ENCODE data around the gene CLSTN1. TPM values are rescaled to one million over a fixed set of nuclear protein-coding genes. Genes with fewer than 3 reads are reported as not detected.

The CLSTN1 gene
- total RNA-seq, 1 experiment from 2014 or later: 100 TPM

- Histone ChIP-seq H3K23ac (ENCODE audit: insufficient read length, low read depth, low read length) (no peak overlapping the region), H2BK20ac (ENCODE audit: low read depth, low read length, poor library complexity, severe bottlenecking) (no peak overlapping the region), H3K27ac (ENCODE audit: insufficient read length, low read depth, low read length) (no peak overlapping the region), H3K79me2 (ENCODE audit: insufficient read depth, low read length) (no peaks in the 10 kb centered on the region), H2AFZ (ENCODE audit: low read length) (no peak overlapping the region), H3K18ac (ENCODE audit: insufficient read length, low read depth, low read length) (no peak overlapping the region), H2BK15ac (ENCODE audit: low read depth, low read length) (no peak overlapping the region), H4K8ac (replicated peaks; ENCODE audit: insufficient read length, low read depth, low read length) (no peak overlapping the region), H2BK12ac (ENCODE audit: insufficient read length, low read depth, low read length) (no peak overlapping the region), H2BK120ac (ENCODE audit: low read depth, low read length, poor library complexity, severe bottlenecking) (no peak overlapping the region), H3K23me2 (ENCODE audit: insufficient read length, low read depth, low read length, poor library complexity, severe bottlenecking) (no peaks in the 10 kb centered on the region), H4K5ac (ENCODE audit: insufficient read length, low read depth, low read length) (no peak overlapping the region), H3T11ph (ENCODE audit: low read length) (no peak overlapping the region), H3K4ac (ENCODE audit: low read depth, low read length) (no peak overlapping the region), H3K4me2 (ENCODE audit: insufficient read depth, insufficient read length, low read length) (no peak overlapping the region), H3K9ac (ENCODE audit: extremely low read depth, insufficient read length, low read length) (no peak overlapping the region), H3K14ac (ENCODE audit: insufficient read depth, low read length) (no peak overlapping the region), H3K4me1 (ENCODE audit: insufficient read depth, low read length) (no peaks in the 10 kb centered on the region), H3K56ac (ENCODE audit: insufficient read length, low read depth, low read length) (no peak overlapping the region), H4K91ac (ENCODE audit: insufficient read length, low read depth, low read length) (no peak overlapping the region), H4K20me1 (ENCODE audit: control insufficient read depth, insufficient read depth, insufficient read length) (no peaks in the 10 kb centered on the region), H3K27me3 (ENCODE audit: insufficient read depth, low read length) (no peaks in the 10 kb centered on the region), H3K9me3 (ENCODE audit: control insufficient read depth, low read depth, low read length) (no peaks in the 10 kb centered on the region), H3K79me1 (ENCODE audit: insufficient read depth, low read depth, low read length, poor library complexity, severe bottlenecking) (no peaks in the 10 kb centered on the region), H2AK5ac (ENCODE audit: insufficient read length, low read length) (no peak overlapping the region), H2BK5ac (ENCODE audit: insufficient read length, low read length) (no peak overlapping the region)
- Mint-ChIP-seq H3K27ac (0 out of 7 replicates have a peak overlapping the region, but pooled peaks of 1 of the 3 experiments have one; percentile 14), H3K36me3 (ENCODE audit: insufficient read depth in 1 of 3, low read depth in 3 of 3) (peaks cover 2 to 13% (median 3%) of the 10 kb centered on the region in 3 experiments; a peak in 4 of 7 replicates), H3K4me1 (peaks cover 7% of the 10 kb centered on the region in 2 experiments), H3K27me3 (ENCODE audit: low read depth) (no peaks in the 10 kb centered on the region), H3K9me3 (peaks cover 0 to 8% of the 10 kb centered on the region in 2 experiments; a peak in 1 of 5 replicates), H3K4me3 (no peak overlapping the region)
- TF ChIP-seq, protein P1, sequence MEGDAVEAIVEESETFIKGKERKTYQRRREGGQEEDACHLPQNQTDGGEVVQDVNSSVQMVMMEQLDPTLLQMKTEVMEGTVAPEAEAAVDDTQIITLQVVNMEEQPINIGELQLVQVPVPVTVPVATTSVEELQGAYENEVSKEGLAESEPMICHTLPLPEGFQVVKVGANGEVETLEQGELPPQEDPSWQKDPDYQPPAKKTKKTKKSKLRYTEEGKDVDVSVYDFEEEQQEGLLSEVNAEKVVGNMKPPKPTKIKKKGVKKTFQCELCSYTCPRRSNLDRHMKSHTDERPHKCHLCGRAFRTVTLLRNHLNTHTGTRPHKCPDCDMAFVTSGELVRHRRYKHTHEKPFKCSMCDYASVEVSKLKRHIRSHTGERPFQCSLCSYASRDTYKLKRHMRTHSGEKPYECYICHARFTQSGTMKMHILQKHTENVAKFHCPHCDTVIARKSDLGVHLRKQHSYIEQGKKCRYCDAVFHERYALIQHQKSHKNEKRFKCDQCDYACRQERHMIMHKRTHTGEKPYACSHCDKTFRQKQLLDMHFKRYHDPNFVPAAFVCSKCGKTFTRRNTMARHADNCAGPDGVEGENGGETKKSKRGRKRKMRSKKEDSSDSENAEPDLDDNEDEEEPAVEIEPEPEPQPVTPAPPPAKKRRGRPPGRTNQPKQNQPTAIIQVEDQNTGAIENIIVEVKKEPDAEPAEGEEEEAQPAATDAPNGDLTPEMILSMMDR (conservative IDR thresholded peaks at IDR 0.05): no peak
- WGBS (ENCODE audit: extremely low coverage, insufficient read length, low lambda C conversion rate): no CpG with 5 or more reads among the region's 8 CpGs
- no peak for DNase-seq
These were observed 118.2 kb downstream of the CLSTN1 start for GRCh38 chr1:9705337-9706093.
